HepG2 (cell line): ENCODE data around the gene AMZ2. TPM values are rescaled to one million over a fixed set of nuclear protein-coding genes. Genes with fewer than 3 reads are reported as not detected.
A peak's percentile ranks its signal among the peaks of the same experiment; 100 is the strongest.
"Not testable (repeated sequence)": the region's sequence is repeated elsewhere in the genome, so short reads cannot be mapped to it uniquely, and the experiment has no call there.

Experiments used
- ATAC-seq: fragments of 200-7000 bp; cut with Tn5 transposase; 3 replicates; pipeline ENCODE4 v1.9.1; 2020; ENCODE audit warnings: mild to moderate bottlenecking, moderate library complexity
- BruUV-seq: library from RNA; stranded (reverse); fragments of 400-500 nt; replicated peaks from 2 replicates; lab custom pipeline; 2021; lab: Mats Ljungman, UMichigan
- CTCF ChIA-PET: fragments of 300-600 bp; formaldehyde crosslinking; extraction: SDS; loops from one replicate; lab custom pipeline; 2021; ENCODE audit warnings: low total read pairs, inconsistent platforms, low intra/inter-chr PET ratio; lab: Yijun Ruan, JAX
- POLR2A ChIA-PET: fragments of 350-600 bp; sonication (Branson Sonifier 250); formaldehyde crosslinking; loops from one replicate; lab custom pipeline; 2020; ENCODE audit warnings: antibody characterized with exemption, inconsistent platforms; lab: Yijun Ruan, JAX
- DNase-seq: peaks from one replicate; pipeline ENCODE4 v3.0.0-alpha.2; 2015; ENCODE audit warnings: low spot score
- FAIRE-seq: peaks from 3 replicates; lab custom pipeline; 2011; peaks lifted over from hg19 to GRCh38; lab: Jason Lieb, UNC
- H2AFZ ChIP-seq: one replicate; pipeline ENCODE4 v1.6.1; 2011; ENCODE audit warnings: low read length, inconsistent platforms
- H3K27ac ChIP-seq: fragments of 300-600 bp; 3 replicates; pipeline ENCODE4 v1.8.0; 2011; ENCODE audit warnings: mixed run types, mild to moderate bottlenecking, mixed read lengths, low read length, inconsistent platforms; ENCODE audit not compliant: insufficient read depth; ENCODE audit errors: extremely low read length
- H3K27me3 ChIP-seq, 2 experiments: fragments of 200-600 bp in 1 of 2; 2 replicates in 1 of 2; 3 replicates in 1 of 2; pipeline versions ENCODE4 v1.6.0 to v1.8.0; 2011; ENCODE audit warnings: low read length in 2 of 2, mild to moderate bottlenecking in 2 of 2, moderate library complexity in 2 of 2, inconsistent platforms in 1 of 2; ENCODE audit not compliant: insufficient read depth in 2 of 2, control insufficient read depth in 1 of 2
- H3K36me3 ChIP-seq, 2 experiments: fragments of 200-600 bp in 1 of 2; replicated peaks in 1 of 2; 2 replicates in 1 of 2; 3 replicates in 1 of 2; pipeline versions ENCODE4 v1.5.1 to v1.8.0; 2011; ENCODE audit warnings: low read length in 2 of 2, inconsistent platforms in 1 of 2; ENCODE audit not compliant: insufficient read depth in 2 of 2, control insufficient read depth in 1 of 2
- H3K4me1 ChIP-seq: 2 replicates; pipeline ENCODE4 v1.5.1; 2012; ENCODE audit warnings: low read length, inconsistent platforms; ENCODE audit not compliant: insufficient read depth
- H3K4me2 ChIP-seq: 2 replicates; pipeline ENCODE4 v1.6.0; 2011; ENCODE audit warnings: low read depth, low read length, inconsistent platforms
- H3K4me3 ChIP-seq, 3 experiments: fragments of 200-600 bp in 1 of 3; sonication (generic), shearing (Covaris generic) in 1 of 3; replicated peaks in 1 of 3; 2 replicates each; pipeline ENCODE4 v1.5.1; 2011 to 2016; ENCODE audit warnings: low read length in 3 of 3, inconsistent platforms in 2 of 3, low read depth in 2 of 3, mild to moderate bottlenecking in 2 of 3, control low read depth in 1 of 3, mixed read lengths in 1 of 3; ENCODE audit not compliant: insufficient read depth in 1 of 3
- H3K79me2 ChIP-seq: one replicate; pipeline ENCODE4 v1.6.1; 2011; ENCODE audit warnings: low read length, inconsistent platforms; ENCODE audit not compliant: insufficient read depth
- H3K9ac ChIP-seq: 2 replicates; pipeline ENCODE4 v1.6.0; 2011; ENCODE audit warnings: mild to moderate bottlenecking, low read depth, low read length, inconsistent platforms; ENCODE audit not compliant: insufficient read depth
- H3K9me3 ChIP-seq: 2 replicates; pipeline ENCODE4 v1.5.1; 2012; ENCODE audit warnings: mild to moderate bottlenecking, low read length
- H4K20me1 ChIP-seq: 2 replicates; pipeline ENCODE4 v1.6.0; 2011; ENCODE audit warnings: inconsistent platforms, mild to moderate bottlenecking, low read length, moderate library complexity; ENCODE audit not compliant: insufficient read depth
- TP53 ChIP-seq: sonication (generic); formaldehyde crosslinking; conservative IDR thresholded peaks from 2 replicates; pipeline ENCODE4 v1.4.0; 2020; ENCODE audit warnings: missing genetic modification reagents
- ZNF121 ChIP-seq: sonication (generic); formaldehyde crosslinking; IDR thresholded peaks from 2 replicates; pipeline ENCODE4 v1.5.0; 2020; ENCODE audit warnings: mild to moderate bottlenecking, missing genetic modification reagents
- ZNF558 ChIP-seq: sonication (generic); formaldehyde crosslinking; IDR thresholded peaks from 2 replicates; pipeline ENCODE4 v1.9.0; 2022; ENCODE audit warnings: mild to moderate bottlenecking, missing genetic modification reagents, borderline replicate concordance
- WGBS: methylation state at CpG from one replicate; pipeline ENCODE4 v1.1.6; 2017; ENCODE audit warnings: low lambda C conversion rate; 5-methylcytosine and 5-hydroxymethylcytosine counted together
- in situ Hi-C: cut with HindIII; loops from 2 replicates; pipeline ENCODE4 v1.10.0; 2017; ENCODE audit warnings: low pct_unique_long_range_greater_than_20kb; ENCODE audit not compliant: extremely low pct_ligation_motif_present
- intact Hi-C: fragments of 100-400 bp; cut with micrococcal nuclease; formaldehyde crosslinking; loops from one replicate; pipeline ENCODE4 v1.10.0; 2022; ENCODE audit not compliant: unreplicated experiment
- polyA plus RNA-seq, 8 experiments: library from polyadenylated mRNA; depleted of rRNA in 3 of 8; stranded (reverse) in 7 of 8; unstranded in 1 of 8; fragments of >200 nt; fragmentation: Illumina TruSeq in 4 of 8; extraction: Trizol in 4 of 8; gene quantifications; 2 replicates each; pipeline versions ENCODE4 v1.2.1 to v1.2.3, GENCODE V29; 2011 to 2016; ENCODE audit warnings: low read depth in 4 of 8, missing spikeins in 1 of 8, mixed read lengths in 1 of 8; ENCODE audit not compliant: insufficient read depth in 1 of 8
- total RNA-seq, 5 experiments: library from RNA; depleted of rRNA; stranded (reverse); fragments of >200 nt; fragmentation: Illumina TruSeq; extraction: Trizol; gene quantifications; 2 replicates each; pipeline ENCODE4 v1.2.3, GENCODE V29; 2016; ENCODE audit warnings: low read depth in 1 of 5

Gene AMZ2
- total and polyA plus RNA-seq, 2 of the 13 experiments (the other 11 are each of a cell fraction or from before 2014, with no cell fraction given), result 86.9 to 90.2 TPM

DNA sequence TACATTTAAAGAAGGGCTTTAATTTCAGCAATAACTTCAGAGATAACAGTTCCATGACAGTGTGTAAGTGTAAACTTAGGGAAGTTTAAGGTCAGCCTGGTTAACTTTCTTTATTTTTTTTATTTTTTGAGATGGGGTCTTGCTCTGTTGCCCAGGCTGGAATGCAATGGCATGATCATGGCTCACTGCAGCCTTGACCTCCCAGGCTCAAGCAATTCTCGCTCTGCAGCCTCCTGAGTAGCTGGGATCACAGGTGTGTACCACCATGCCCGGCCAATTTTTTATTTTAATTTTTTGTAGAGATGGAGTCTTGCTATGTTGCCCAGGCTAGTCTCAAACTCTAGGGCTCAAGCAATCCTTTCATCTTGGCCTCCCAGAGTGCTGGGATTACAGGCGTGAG is 28.5 kb downstream of the AMZ2 start:
- CTCF ChIA-PET, H2AFZ ChIP-seq, H3K27ac ChIP-seq, H3K9me3 ChIP-seq, intact Hi-C loops, DNase-seq, H3K36me3 ChIP-seq, H3K4me2 ChIP-seq, H3K27me3 ChIP-seq, ATAC-seq, H3K79me2 ChIP-seq, BruUV-seq, H3K4me3 ChIP-seq, H4K20me1 ChIP-seq, POLR2A ChIA-PET, H3K9ac ChIP-seq, H3K4me1 ChIP-seq, FAIRE-seq: not testable (repeated sequence)
- TF ChIP-seq ZNF121 (CRISPR knock-in tag), result peak; percentile 57; the same call in 1 of the 2 replicates
- WGBS, result 98% methylated on average over 3 of the region's 3 CpGs
- in situ Hi-C loops, result loop anchor here (25.0 kb wide), 1 partner anchor 486 kb away; no protein-coding TSS in a partner anchor

DNA sequence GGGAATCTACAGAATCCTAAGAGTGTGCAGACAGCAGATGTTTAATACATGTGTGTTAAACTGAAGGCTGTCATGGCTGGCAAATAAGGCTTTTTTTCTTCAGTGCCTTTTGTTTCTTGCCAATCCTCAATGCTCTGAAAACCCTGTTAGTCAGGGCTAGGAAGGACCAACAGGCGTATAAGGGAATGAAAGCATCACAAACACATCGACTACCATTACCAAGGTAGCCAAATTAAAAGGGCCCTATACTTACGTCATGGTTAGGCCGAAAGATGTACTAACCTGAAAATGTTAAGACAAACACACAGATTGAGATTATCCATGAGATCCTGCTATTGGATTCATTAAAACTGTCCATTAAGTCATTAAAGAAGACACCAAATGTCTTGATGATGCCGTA is 30.0 kb downstream of the AMZ2 start:
- in situ Hi-C loops (loop anchor here (25.0 kb wide), 1 partner anchor 484 kb away; no protein-coding TSS in a partner anchor), intact Hi-C loops (no loop called here)
- no peak for FAIRE-seq

DNA sequence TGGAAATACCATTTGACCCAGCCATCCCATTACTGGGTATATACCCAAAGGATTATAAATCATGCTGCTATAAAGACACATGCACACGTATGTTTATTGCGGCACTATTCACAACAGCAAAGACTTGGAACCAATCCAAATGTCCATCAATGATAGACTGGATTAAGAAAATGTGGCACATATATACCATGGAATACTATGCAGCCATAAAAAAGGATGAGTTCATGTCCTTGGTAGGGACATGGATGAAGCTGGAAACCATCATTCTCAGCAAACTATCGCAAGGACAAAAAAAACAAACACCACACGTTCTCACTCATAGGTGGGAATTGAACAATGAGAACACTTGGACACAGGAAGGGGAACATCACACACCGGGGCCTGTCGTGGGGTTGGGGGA is 34.1 kb downstream of the AMZ2 start:
- FAIRE-seq, POLR2A ChIA-PET, DNase-seq, H2AFZ ChIP-seq, H3K4me1 ChIP-seq, H3K4me2 ChIP-seq, ATAC-seq, H3K9me3 ChIP-seq, H3K27me3 ChIP-seq, H4K20me1 ChIP-seq, CTCF ChIA-PET, H3K4me3 ChIP-seq, intact Hi-C loops, H3K36me3 ChIP-seq, H3K79me2 ChIP-seq, H3K9ac ChIP-seq, BruUV-seq, H3K27ac ChIP-seq: not testable (repeated sequence)
- in situ Hi-C loops, result loop anchor here (25.0 kb wide), 1 partner anchor 480 kb away; no protein-coding TSS in a partner anchor
- 94% methylated on average over 6 of the region's 6 CpGs for WGBS

More for the DNA sequence above, 30.0 kb downstream of the AMZ2 start:
- no peak for DNase-seq
- 98% methylated on average over 5 of the region's 5 CpGs for WGBS
- peaks cover 0 to 5% of the 10 kb centered on the region in 2 experiments; a peak in 2 of 5 replicates for H3K36me3 ChIP-seq
- no peaks in the 10 kb centered on the region for H3K27me3 ChIP-seq
- H3K9ac ChIP-seq, result no peak overlapping the region
- no peaks in the 10 kb centered on the region for H3K79me2 ChIP-seq
- TF ChIP-seq ZNF558 (CRISPR knock-in tag) (no peak), TP53 (CRISPR knock-in tag) (0 out of 2 replicates have a peak, but pooled peaks have one; percentile 20)
- CTCF ChIA-PET, result no interaction called here
- H3K4me2 ChIP-seq, result no peak overlapping the region
- peaks cover 9% of the 10 kb centered on the region for H3K9me3 ChIP-seq
- no peak overlapping the region for H3K27ac ChIP-seq
- H2AFZ ChIP-seq, result no peak overlapping the region
- H3K4me3 ChIP-seq, result no peak overlapping the region
- no peaks in the 10 kb centered on the region for H3K4me1 ChIP-seq
- no peaks in the 10 kb centered on the region for H4K20me1 ChIP-seq
- BruUV-seq, result no TSS peak
- no peak for ATAC-seq
- POLR2A ChIA-PET, result interaction anchor here (1.2 kb wide), 1 partner anchor 11 kb away, joined by 4 read pairs; no protein-coding TSS in a partner anchor
